Breast epithelium (tissue), 4 donors: ENCODE data around the gene PMP22. TPM values are rescaled to one million over a fixed set of nuclear protein-coding genes. Genes with fewer than 3 reads are reported as not detected.
A peak's percentile ranks its signal among the peaks of the same experiment; 100 is the strongest.

Experiments used
- DNase-seq, 2 donors: peaks; one replicate each; pipeline ENCODE4 v3.0.0-alpha.2; 2019; ENCODE audit warnings: low spot score in 2 of 2
- H3K27ac ChIP-seq, 2 donors: fragments of 200-600 bp; sonication (generic) in 1 of 2; one replicate each; pipeline ENCODE4 v1.5.1; 2016 to 2019; ENCODE audit warnings: mild to moderate bottlenecking in 1 of 2
- H3K27me3 ChIP-seq, 2 donors: fragments of 200-600 bp; sonication (generic) in 1 of 2; one replicate each; pipeline versions ENCODE4 v1.5.1 to v1.6.0; 2017 to 2019; ENCODE audit warnings: control low read depth in 1 of 2, mild to moderate bottlenecking in 1 of 2
- H3K36me3 ChIP-seq: fragments of 200-600 bp; one replicate; pipeline ENCODE4 v1.5.1; 2019
- H3K4me1 ChIP-seq, 2 donors: fragments of 200-600 bp; sonication (generic); one replicate each; pipeline ENCODE4 v1.5.1; 2016 to 2019; ENCODE audit warnings: control low read depth in 1 of 2
- H3K4me3 ChIP-seq, 3 donors: fragments of 200-600 bp; sonication (generic); 1 replicate in 2 of 3; 2 replicates in 1 of 3; pipeline ENCODE4 v1.5.1; 2016 to 2019; ENCODE audit warnings: mild to moderate bottlenecking in 3 of 3, moderate library complexity in 2 of 3
- H3K9me3 ChIP-seq, 2 donors: fragments of 200-600 bp; sonication (generic) in 1 of 2; one replicate each; pipeline ENCODE4 v1.5.1; 2016 to 2019; ENCODE audit warnings: control low read depth in 1 of 2
- CTCF ChIP-seq, 3 donors: fragments of 450-650 bp; IDR thresholded peaks; one replicate each; pipeline ENCODE4 v1.5.1; 2016 to 2017; ENCODE audit warnings: antibody characterized with exemption in 3 of 3, mild to moderate bottlenecking in 3 of 3, moderate library complexity in 3 of 3
- POLR2A ChIP-seq: fragments of 450-650 bp; IDR thresholded peaks from one replicate; pipeline ENCODE4 v1.6.1; 2016; ENCODE audit warnings: antibody characterized with exemption, mild to moderate bottlenecking, moderate library complexity
- POLR2AphosphoS5 ChIP-seq, 3 donors: sonication (generic); formaldehyde crosslinking; IDR thresholded peaks; one replicate each; pipeline ENCODE4 v1.6.1; 2017; ENCODE audit warnings: antibody characterized with exemption in 3 of 3
- intact Hi-C: fragments of 100-400 bp; cut with DNase I; formaldehyde crosslinking; loops from one replicate; pipeline ENCODE4 v1.15.1; 2023; ENCODE audit warnings: low total_unique reads
- total RNA-seq, 3 donors: library from RNA; depleted of rRNA; stranded (reverse); fragments of >200 nt; gene quantifications; one replicate each; pipeline ENCODE4 v1.1.0, GENCODE V29; 2016

The PMP22 gene
- total RNA-seq, 3 donors from 2014 or later, result 114 to 478 (median 152) TPM

- Histone ChIP-seq H3K4me1 (peaks cover 0 to 5% of the 10 kb centered on the region in 2 donors), H3K9me3 (no peaks in the 10 kb centered on the region), H3K4me3 (no peak overlapping the region), H3K36me3 (no peaks in the 10 kb centered on the region), H3K27me3 (no peaks in the 10 kb centered on the region), H3K27ac (peak overlapping the region in 1 of 2 donors; percentile 10)
- no peak for DNase-seq
- intact Hi-C loops, result no loop called here
- no peak for TF ChIP-seq CTCF (IDR thresholded peaks at IDR 0.05)
- TF ChIP-seq POLR2A, result no peak
- no peak for TF ChIP-seq POLR2AphosphoS5 (IDR thresholded peaks at IDR 0.05)
Measured at GRCh38 chr17:15249487-15249886, 15.6 kb downstream of the PMP22 start.

GRCh38 chr17:15247891-15248529, 17.1 kb downstream of the PMP22 start:
- no peak for DNase-seq
- Histone ChIP-seq H3K9me3 (no peaks in the 10 kb centered on the region), H3K27ac (peak overlapping the region in 1 of 2 donors; percentile 48), H3K36me3 (no peaks in the 10 kb centered on the region), H3K4me3 (no peak overlapping the region), H3K27me3 (no peaks in the 10 kb centered on the region), H3K4me1 (peaks cover 0 to 5% of the 10 kb centered on the region in 2 donors)
- TF ChIP-seq POLR2A (no peak), POLR2AphosphoS5 (IDR thresholded peaks at IDR 0.05) (no peak), CTCF (IDR thresholded peaks at IDR 0.05) (peak in 1 of 3 donors; percentile 14)
- intact Hi-C loops, result no loop called here

GRCh38 chr17:15245054-15245453, 20.1 kb downstream of the PMP22 start:
- Histone ChIP-seq H3K27me3 (no peaks in the 10 kb centered on the region), H3K4me1 (no peaks in the 10 kb centered on the region), H3K36me3 (no peaks in the 10 kb centered on the region), H3K4me3 (no peak overlapping the region), H3K9me3 (no peaks in the 10 kb centered on the region), H3K27ac (peak overlapping the region in 1 of 2 donors; percentile 1)
- TF ChIP-seq POLR2AphosphoS5 (IDR thresholded peaks at IDR 0.05) (no peak), POLR2A (no peak), CTCF (IDR thresholded peaks at IDR 0.05) (no peak)
- intact Hi-C loops, result no loop called here
- no peak for DNase-seq

- H3K4me1 ChIP-seq, result no peaks in the 10 kb centered on the region
Measured at GRCh38 chr17:15240644-15241043, 24.5 kb downstream of the PMP22 start.

More at GRCh38 chr17:15240644-15241043, 24.5 kb downstream of the PMP22 start:
- TF ChIP-seq POLR2A (no peak), CTCF (IDR thresholded peaks at IDR 0.05) (no peak), POLR2AphosphoS5 (IDR thresholded peaks at IDR 0.05) (no peak)
- intact Hi-C loops, result no loop called here
- no peak overlapping the region for H3K27ac ChIP-seq
- no peaks in the 10 kb centered on the region for H3K9me3 ChIP-seq
- no peak overlapping the region for H3K4me3 ChIP-seq
- DNase-seq, result no peak
- peaks cover 5% of the 10 kb centered on the region for H3K36me3 ChIP-seq
- H3K27me3 ChIP-seq, result no peaks in the 10 kb centered on the region
